22Rv1 (cell line): ENCODE data around the gene PLG.

Source experiments
- H3K27ac ChIP-seq: fragments of 450-650 bp; 2 replicates; pipeline ENCODE4 v1.5.1; 2017
- ZFX ChIP-seq: fragments of 450-650 bp; IDR thresholded peaks from 2 replicates; pipeline ENCODE4 v1.6.1; 2017; ENCODE audit warnings: antibody characterized with exemption, borderline replicate concordance
- TF ChIP-seq, protein P1 (sequence below): fragments of 450-650 bp; IDR thresholded peaks from 2 replicates; pipeline ENCODE4 v1.5.1; 2017; ENCODE audit warnings: mild to moderate bottlenecking

Gene PLG

DNA sequence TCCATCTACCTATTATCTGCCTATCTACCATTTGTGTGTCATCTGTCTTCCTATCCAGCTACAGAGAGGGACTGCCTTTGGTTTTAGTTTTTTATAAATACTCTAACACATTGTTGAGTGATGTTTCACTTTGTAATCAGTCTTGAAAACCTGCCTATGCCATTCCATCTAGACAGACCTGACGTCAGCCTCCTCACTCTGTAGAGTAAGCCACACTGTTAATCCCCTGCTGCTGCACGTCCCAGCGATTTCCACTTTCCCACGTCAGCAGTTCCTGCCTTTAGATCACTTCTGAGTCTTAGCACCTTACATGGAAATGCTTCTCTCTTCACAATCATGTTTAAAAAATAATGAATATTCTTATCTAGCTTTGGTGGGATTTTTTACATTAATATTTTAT, 54.8 kb downstream of the PLG start:
- H3K27ac ChIP-seq = no peak overlapping the region
- TF ChIP-seq, protein P1, sequence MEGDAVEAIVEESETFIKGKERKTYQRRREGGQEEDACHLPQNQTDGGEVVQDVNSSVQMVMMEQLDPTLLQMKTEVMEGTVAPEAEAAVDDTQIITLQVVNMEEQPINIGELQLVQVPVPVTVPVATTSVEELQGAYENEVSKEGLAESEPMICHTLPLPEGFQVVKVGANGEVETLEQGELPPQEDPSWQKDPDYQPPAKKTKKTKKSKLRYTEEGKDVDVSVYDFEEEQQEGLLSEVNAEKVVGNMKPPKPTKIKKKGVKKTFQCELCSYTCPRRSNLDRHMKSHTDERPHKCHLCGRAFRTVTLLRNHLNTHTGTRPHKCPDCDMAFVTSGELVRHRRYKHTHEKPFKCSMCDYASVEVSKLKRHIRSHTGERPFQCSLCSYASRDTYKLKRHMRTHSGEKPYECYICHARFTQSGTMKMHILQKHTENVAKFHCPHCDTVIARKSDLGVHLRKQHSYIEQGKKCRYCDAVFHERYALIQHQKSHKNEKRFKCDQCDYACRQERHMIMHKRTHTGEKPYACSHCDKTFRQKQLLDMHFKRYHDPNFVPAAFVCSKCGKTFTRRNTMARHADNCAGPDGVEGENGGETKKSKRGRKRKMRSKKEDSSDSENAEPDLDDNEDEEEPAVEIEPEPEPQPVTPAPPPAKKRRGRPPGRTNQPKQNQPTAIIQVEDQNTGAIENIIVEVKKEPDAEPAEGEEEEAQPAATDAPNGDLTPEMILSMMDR = no peak
- TF ChIP-seq ZFX = no peak

DNA sequence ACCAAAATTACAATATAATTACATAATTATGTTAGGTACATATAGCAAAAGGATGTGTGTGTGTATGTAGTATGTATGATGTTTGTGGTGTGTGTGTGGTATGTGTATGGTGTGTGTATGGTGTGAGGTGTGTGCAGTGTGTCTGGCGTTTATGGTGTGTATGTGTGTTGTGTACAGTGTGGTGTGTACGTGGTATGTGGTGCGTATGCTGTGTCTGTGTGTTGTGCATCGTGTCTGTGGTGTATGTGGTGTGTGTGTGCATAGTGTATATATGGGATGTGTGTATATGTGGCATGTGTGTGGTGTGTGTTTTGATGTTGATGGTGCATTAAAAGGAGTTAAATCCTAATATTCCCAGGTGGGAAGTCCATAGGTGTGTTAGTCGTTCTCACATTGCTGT, 62.8 kb downstream of the PLG start:
- TF ChIP-seq, protein P1 = no peak
- no peak for TF ChIP-seq ZFX
- H3K27ac ChIP-seq = no peak overlapping the region

DNA sequence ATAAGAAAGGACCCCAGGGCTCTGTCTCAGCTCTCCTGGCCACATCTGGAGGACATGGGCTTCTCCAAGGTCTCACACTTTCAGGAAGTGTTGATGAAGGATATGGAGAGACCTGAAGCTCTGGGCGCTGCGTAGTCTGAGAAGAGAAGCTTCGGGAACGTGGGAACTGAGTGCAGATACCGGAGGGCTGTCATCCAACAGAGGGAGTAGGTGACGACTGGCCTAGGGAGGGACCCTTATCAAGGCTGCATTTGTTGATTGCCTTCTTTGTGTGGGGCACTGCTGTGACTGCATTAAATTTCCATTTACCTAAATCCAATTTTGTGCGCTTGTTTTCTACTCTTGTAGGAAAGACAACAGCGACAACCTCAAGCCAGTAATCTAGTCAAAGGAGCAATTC, 63.4 kb downstream of the PLG start:
- TF ChIP-seq, protein P1 = no peak
- no peak for TF ChIP-seq ZFX
- no peak overlapping the region for H3K27ac ChIP-seq

DNA sequence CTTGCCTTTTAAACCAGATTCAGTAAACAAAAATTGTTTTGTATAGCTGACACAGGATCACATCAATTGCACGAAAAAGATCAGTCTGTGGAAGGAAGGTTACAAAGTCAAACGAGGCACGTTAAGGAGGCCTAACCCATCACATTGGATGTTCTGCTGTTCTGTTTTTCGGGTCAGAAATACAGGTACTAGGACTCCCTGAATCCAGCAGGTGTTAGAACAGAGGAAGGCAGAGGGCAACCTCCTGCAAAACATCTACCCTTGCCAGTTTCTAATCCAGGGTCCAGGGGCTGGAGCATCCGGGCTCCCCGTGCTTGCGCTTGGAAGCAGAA, 64.6 kb downstream of the PLG start:
- no peak for TF ChIP-seq ZFX
- TF ChIP-seq, protein P1 = no peak
- H3K27ac ChIP-seq = no peak overlapping the region

DNA sequence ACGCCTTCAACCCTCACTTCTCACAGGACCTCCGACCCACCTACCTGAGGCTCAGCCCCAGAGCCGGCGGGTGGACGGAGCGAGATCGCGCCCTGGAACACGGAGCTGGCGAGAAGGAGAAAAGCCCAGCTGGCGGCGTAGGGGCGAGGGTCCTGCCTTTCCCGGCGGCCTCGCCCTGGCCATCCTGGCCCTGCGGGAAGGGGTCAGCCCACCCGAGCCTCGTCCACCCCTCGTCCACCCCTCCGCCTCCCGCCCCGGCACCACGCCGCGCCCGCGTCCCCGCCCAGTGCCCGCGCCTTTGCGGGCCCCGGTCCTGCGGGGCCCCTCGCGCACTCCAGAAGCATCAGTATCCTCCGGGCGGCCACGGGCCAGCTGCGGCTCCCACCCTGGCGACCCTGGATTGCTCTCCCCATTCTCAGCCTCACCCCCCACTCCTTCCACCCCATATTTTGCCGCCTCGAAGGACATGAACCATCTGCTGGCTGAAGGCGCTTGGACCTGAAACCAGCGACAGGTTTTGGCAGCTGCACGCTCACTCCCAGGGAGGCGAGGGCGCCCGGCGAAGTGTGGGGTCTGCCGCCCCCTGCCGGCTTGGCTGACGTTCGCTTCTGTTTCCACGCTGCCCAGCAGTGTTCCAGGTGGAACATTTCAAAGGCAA, 65.1 kb downstream of the PLG start:
- H3K27ac ChIP-seq = no peak overlapping the region
- TF ChIP-seq, protein P1 = peak; percentile 89
- TF ChIP-seq ZFX = no peak

DNA sequence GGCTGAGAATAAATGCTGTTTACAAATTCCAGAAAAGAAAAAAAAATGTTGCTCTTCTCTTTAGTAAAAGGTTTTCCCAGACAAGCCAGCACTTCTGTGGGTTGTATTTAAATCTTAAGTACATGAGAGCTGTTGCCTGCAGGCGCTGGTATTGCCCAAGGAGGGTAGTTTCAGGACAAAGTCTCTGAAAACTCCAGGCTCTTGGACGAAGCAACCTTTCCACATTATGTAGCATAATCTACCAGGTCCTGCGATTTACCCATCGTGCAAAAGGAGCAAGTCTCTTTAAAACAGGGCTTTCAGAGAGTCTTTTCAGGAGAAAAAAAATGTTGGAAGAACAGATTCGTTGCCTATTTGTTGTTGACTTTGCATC, 65.6 kb downstream of the PLG start:
- TF ChIP-seq ZFX = no peak
- TF ChIP-seq, protein P1 = peak; percentile 21
- H3K27ac ChIP-seq = no peak overlapping the region

DNA sequence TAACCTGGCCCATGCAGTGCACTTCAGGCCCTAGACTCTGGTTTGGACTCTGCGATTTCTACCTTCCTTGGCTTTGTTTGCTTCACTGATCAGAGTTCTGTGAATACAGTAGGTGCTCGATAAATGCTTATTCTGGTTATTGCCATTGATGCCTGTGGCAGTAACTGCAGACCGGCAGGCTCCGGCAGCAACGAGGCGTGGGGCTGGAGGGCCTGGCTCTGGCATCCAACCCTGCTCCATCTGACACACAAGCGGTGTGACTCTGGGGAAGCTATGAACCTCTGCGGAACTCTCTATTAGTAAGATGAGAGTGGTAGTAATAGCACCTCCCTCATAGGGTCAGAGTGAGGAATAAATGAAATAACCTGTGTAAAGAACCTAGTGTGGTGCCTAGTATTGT, 66.1 kb downstream of the PLG start:
- no peak for TF ChIP-seq ZFX
- TF ChIP-seq, protein P1 = no peak
- H3K27ac ChIP-seq = no peak overlapping the region
